NB4 (cell line): ENCODE data around the gene BMAL1.

ENCODE experiments used
- CTCF ChIP-seq: IDR thresholded peaks from one replicate; pipeline ENCODE4 v1.5.1; 2012; ENCODE audit warnings: low read depth, low read length
- MAX ChIP-seq: IDR thresholded peaks from 2 replicates; pipeline ENCODE4 v1.6.1; 2011; ENCODE audit warnings: low read depth, low read length
- MYC ChIP-seq: IDR thresholded peaks from 2 replicates; pipeline ENCODE4 v1.6.1; 2011; ENCODE audit warnings: low read depth, low read length

- no peak for TF ChIP-seq CTCF
- TF ChIP-seq MAX = no peak
- no peak for TF ChIP-seq MYC
These were observed 98.8 kb downstream of the BMAL1 start for GRCh38 chr11:13376402-13376801.
